ENCODE results near the gene NR2C2.
A peak's percentile ranks its signal among the peaks of the same experiment; 100 is the strongest.

NR2C2 gene

GRCh38 chr3:15032650-15033049 is 85.3 kb downstream of the NR2C2 start:
- DNase-seq: no peak

- DNase-seq: no peak
Observed at GRCh38 chr3:15033103-15033502, 85.7 kb downstream of the NR2C2 start.

- no peak for DNase-seq
Observed at GRCh38 chr3:15038306-15038705, 90.9 kb downstream of the NR2C2 start.

- DNase-seq: no peak
Observed at GRCh38 chr3:15040844-15041243, 93.5 kb downstream of the NR2C2 start.

GRCh38 chr3:15041950-15042349 is 94.6 kb downstream of the NR2C2 start:
- DNase-seq: no peak

DNA sequence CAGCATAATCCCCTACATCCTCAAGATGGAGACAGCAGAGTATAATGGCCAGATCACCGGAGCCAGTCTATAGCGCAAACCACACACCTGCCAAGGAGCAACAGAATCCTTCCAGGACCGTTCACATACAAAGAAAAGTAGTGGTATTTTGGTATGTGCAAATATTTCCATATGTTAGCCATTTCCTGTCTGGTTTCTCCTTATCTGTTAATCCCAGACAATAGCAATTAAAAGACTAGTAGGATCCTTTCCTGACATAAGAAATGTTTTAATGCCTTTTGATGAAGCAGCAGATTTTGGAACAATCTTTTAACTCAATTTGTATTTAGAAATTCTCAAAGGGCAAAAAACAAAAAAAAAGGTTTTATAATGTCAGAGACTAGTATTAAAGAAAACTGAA is 95.6 kb downstream of the NR2C2 start:
- DNase-seq: no peak

DNA sequence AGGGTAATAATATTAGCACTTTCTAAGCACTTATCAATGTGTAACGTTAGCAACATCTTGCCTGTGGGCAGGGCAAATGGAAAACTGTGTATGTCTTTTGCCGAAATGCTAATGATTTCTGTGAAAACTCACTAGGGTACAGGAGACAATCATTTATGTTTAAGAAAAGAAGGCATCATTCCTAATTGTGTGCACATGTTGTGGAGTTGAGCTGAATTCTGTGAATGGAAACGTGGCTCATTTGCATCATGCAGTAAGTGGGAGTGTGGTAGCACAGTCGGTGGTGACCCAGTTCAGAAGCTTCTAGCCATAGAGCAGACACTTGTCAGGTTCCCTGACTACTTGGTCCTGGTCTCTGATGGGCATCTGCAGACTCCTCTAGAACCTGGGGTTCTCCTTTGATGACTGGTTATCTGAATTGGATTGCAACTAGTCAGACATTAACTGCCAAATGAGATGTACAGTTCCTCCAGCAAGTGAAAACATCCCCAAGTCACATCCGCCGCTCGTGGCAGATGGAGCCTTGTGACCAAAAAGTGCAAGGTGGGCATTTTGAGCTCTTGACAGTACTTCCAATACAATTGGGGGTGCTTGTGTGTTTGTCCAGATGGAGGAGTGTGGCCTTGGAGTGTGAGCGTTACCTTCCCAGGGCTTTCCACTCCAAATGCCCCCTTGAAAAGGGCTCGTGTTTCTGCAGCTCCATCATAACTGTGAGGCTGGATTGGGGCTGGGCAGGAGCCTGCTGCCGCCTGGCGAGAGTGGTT is 96.2 kb downstream of the NR2C2 start:
- no peak for DNase-seq

- DNase-seq: no peak
Observed at GRCh38 chr3:15044326-15044725, 96.9 kb downstream of the NR2C2 start.

GRCh38 chr3:15045667-15046066 is 98.3 kb downstream of the NR2C2 start:
- DNase-seq: no peak

DNA sequence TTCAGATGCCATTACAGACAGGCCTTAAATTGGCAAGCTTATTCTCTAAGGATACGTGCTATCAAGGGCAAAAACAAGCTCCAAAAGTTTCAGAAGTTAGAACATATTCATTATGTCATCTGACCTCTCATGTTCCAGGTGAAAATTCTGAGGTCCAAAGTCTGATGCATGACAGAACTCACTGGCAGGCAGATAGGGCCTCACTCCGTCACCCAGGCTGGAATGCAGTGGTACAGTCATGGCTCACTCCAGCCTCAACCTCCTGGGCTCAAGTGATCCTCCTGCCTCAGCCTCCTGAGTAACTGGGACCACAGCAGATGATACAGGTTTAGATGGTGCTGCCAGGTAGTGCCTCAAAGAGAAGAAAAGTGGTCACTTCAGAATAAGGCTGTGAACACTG is 102.2 kb downstream of the NR2C2 start:
- no peak for DNase-seq

DNA sequence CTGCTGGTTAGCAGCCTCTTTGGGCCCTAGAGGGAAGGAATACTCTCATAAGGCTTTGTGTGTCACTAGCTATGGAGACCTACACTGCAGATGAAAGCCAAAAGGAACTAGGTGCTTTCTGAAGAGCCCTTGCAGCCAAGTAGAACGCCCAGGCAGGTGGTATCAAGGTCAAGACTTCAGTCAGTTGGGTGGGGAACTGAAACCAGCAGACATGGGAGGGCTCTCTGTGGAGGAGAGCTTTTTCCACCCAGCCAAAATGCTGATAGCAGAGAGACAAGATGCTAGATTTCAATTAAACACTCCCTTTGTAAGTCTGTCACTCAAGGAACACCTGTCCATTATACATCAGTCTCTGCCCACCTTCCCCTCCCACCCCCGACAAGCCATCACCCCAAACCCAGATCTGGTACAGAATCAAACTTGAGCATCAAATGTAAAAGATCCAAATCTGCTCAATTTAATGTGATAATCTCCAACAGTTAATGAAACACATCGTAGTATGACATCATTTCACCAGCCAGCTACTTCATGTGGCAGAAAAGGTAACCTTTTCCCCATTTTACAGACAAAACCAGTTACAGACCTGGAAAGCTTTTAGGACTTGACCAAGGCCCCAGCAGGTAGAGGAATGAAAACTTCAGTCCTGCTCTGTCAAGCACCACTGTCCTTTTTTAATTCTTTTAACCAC is 103.2 kb downstream of the NR2C2 start:
- DNase-seq: no peak

DNA sequence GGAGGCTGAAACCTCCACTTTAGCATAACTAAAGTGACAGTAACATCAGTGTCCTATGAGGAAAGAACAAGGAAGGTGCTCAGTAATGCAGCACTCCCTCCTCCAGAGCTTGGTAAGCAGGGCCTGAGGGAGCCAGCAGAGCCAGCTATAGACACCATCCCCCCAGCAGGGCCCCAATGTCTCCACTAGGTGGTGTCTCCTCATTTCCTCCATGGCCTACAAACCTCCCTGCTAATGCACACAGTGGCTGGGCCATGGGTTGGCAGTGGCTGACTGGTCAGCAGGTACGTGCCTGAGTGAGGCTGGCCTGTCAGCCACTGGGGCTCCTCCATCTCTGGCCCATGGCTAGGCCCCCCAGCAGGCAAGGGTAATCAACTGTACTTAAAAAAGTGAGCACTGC is 104.1 kb downstream of the NR2C2 start:
- peak; percentile 41 to 42 for DNase-seq

GRCh38 chr3:15052335-15053242 is 105.2 kb downstream of the NR2C2 start:
- DNase-seq: no peak

GRCh38 chr3:15053541-15053940 is 106.2 kb downstream of the NR2C2 start:
- no peak for DNase-seq

GRCh38 chr3:15055019-15055557 is 107.7 kb downstream of the NR2C2 start:
- DNase-seq: peak; percentile 37 to 55

DNA sequence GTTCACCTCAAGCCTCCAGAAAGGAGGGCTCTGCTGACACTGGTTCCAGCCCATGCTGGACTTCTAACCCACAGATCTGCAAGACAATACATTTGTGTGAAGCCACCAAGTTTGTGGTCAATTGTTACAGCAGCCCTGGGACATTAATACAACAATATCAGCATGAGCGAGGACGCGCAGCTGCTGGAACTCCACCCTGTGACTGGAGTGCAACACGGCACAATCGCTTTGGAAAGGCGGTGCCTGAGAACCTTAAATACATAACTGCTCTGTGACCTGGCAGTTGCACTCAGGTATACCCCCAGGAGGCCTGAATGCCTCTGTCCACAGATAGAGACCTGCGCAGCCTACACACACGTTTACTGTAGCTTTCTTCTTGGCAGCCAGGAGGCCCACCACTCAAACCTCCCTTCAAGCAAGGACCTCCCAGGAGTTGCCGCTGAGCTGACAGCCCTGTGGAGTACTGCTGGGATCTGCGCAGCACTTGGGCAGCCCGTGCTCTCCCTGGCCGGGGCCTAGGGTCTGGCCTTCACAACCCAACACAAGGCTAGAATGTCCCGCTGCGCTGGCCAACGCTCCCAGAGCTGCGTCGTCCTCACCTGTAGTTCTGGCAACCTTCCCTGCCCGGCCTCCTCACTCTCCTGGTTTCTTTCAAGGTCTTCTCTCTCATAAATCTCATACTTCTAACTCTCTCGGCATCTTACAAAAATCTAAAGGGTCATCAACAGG is 109.5 kb downstream of the NR2C2 start:
- DNase-seq: no peak

DNA sequence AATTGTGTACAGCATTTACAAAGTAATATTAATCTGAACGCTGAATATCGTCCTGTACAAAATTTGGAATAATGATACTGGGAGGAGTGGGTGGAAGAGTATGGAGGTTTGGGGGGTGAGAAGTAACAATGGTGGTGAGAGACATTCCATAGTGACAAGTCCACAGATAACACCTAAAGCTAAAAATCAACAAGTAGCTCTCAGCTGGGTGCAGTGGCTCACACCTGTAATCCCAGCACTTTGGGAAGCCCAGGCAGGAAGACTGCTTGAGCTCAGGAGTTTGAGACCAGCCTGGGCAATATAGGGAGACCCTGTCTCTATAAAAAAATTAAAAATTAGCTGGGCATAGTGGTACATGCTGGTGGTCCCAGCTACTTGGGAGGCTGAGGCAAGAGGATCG is 112.6 kb downstream of the NR2C2 start:
- no peak for DNase-seq

- no peak for DNase-seq
Observed at GRCh38 chr3:15063238-15063637, 115.9 kb downstream of the NR2C2 start.

- no peak for DNase-seq
Observed at GRCh38 chr3:15063656-15064286, 116.4 kb downstream of the NR2C2 start.

GRCh38 chr3:15064299-15064834 is 117.0 kb downstream of the NR2C2 start:
- DNase-seq: peak in 1 of 2 experiments; percentile 24

GRCh38 chr3:15064835-15065549 is 117.6 kb downstream of the NR2C2 start, which contains the start of gene MRPS25:
Gene MRPS25 (minus strand): TSS chr3:15065315. CDS start chr3:15065194, 121 bp downstream.
- DNase-seq: peak; percentile 87 to 89
